Mesenchymal stem cell (in vitro differentiated cells and primary cell): ENCODE results near the gene RBM20.

ENCODE experiments used
- DNase-seq: peaks from one replicate; pipeline ENCODE4 v3.0.0-alpha.2; 2013
- H2AFZ ChIP-seq: one replicate; pipeline ENCODE4 v1.6.1; 2013; ENCODE audit warnings: low read depth, mild to moderate bottlenecking, control low read depth, inconsistent platforms, low read length, moderate library complexity
- H2AK5ac ChIP-seq: 2 replicates; pipeline ENCODE4 v1.6.1; 2013; ENCODE audit warnings: low read length, moderate library complexity, mild to moderate bottlenecking, inconsistent platforms; ENCODE audit not compliant: severe bottlenecking
- H2BK120ac ChIP-seq: one replicate; pipeline ENCODE4 v1.6.1; 2013; ENCODE audit warnings: low read depth, mild to moderate bottlenecking, inconsistent platforms, low read length, moderate library complexity
- H2BK12ac ChIP-seq, 2 experiments: one replicate each; pipeline ENCODE4 v1.6.1; 2013; ENCODE audit warnings: inconsistent platforms in 2 of 2, low read length in 2 of 2, mild to moderate bottlenecking in 2 of 2, moderate library complexity in 2 of 2, control low read depth in 1 of 2
- H2BK15ac ChIP-seq: one replicate; pipeline ENCODE4 v1.6.1; 2013; ENCODE audit warnings: mild to moderate bottlenecking, low read depth, inconsistent platforms; ENCODE audit not compliant: poor library complexity, severe bottlenecking
- H2BK5ac ChIP-seq: 2 replicates; pipeline ENCODE4 v1.6.1; 2013; ENCODE audit warnings: low read depth, mild to moderate bottlenecking, low read length, control low read depth, inconsistent platforms; ENCODE audit not compliant: poor library complexity, severe bottlenecking
- H3K14ac ChIP-seq, 2 experiments: one replicate each; pipeline ENCODE4 v1.6.1; 2013; ENCODE audit warnings: inconsistent platforms in 2 of 2, low read length in 2 of 2, control low read depth in 1 of 2, mild to moderate bottlenecking in 1 of 2, moderate library complexity in 1 of 2
- H3K18ac ChIP-seq, 2 experiments: one replicate each; pipeline ENCODE4 v1.6.1; 2013; ENCODE audit warnings: inconsistent platforms in 2 of 2, low read length in 2 of 2, control low read depth in 1 of 2, low read depth in 1 of 2, mild to moderate bottlenecking in 1 of 2
- H3K23ac ChIP-seq, 2 experiments: one replicate each; pipeline ENCODE4 v1.6.1; 2013; ENCODE audit warnings: inconsistent platforms in 2 of 2, low read length in 2 of 2, mild to moderate bottlenecking in 2 of 2, moderate library complexity in 2 of 2, control low read depth in 1 of 2
- H3K27ac ChIP-seq: 2 replicates; pipeline ENCODE4 v1.5.1; 2013; ENCODE audit warnings: mild to moderate bottlenecking, moderate library complexity, low read length, control low read depth, inconsistent platforms; ENCODE audit not compliant: poor library complexity, severe bottlenecking
- H3K27me3 ChIP-seq, 2 experiments: 2 replicates each; pipeline versions ENCODE4 v1.6.1 to v1.7.0; 2013; ENCODE audit warnings: low read length in 2 of 2, mild to moderate bottlenecking in 2 of 2, moderate library complexity in 2 of 2, control low read depth in 1 of 2, inconsistent platforms in 1 of 2; ENCODE audit not compliant: control insufficient read depth in 1 of 2, insufficient read depth in 1 of 2
- H3K36me3 ChIP-seq, 2 experiments: 2 replicates each; pipeline versions ENCODE4 v1.6.1 to v1.7.0; 2013; ENCODE audit warnings: low read length in 2 of 2, control low read depth in 1 of 2, inconsistent platforms in 1 of 2, low read depth in 1 of 2, mild to moderate bottlenecking in 1 of 2; ENCODE audit not compliant: insufficient read depth in 2 of 2, control insufficient read depth in 1 of 2
- H3K4ac ChIP-seq, 2 experiments: one replicate each; pipeline ENCODE4 v1.6.1; 2013; ENCODE audit warnings: inconsistent platforms in 2 of 2, low read length in 2 of 2, mild to moderate bottlenecking in 2 of 2, moderate library complexity in 2 of 2, control low read depth in 1 of 2, low read depth in 1 of 2
- H3K4me1 ChIP-seq: 2 replicates; pipeline ENCODE4 v1.6.1; 2013; ENCODE audit warnings: low read depth, low read length, control low read depth; ENCODE audit not compliant: control insufficient read depth, insufficient read depth
- H3K4me2 ChIP-seq: 2 replicates; pipeline ENCODE4 v1.6.1; 2013; ENCODE audit warnings: low read length, mild to moderate bottlenecking, inconsistent platforms; ENCODE audit not compliant: poor library complexity, severe bottlenecking
- H3K4me3 ChIP-seq, 2 experiments: 2 replicates each; pipeline versions ENCODE4 v1.5.1 to v1.7.0; 2013; ENCODE audit warnings: low read length in 2 of 2, mild to moderate bottlenecking in 2 of 2, control low read depth in 1 of 2, low read depth in 1 of 2; ENCODE audit not compliant: insufficient read depth in 1 of 2
- H3K79me1 ChIP-seq: replicated peaks from 2 replicates; pipeline ENCODE4 v1.6.1; 2013; ENCODE audit warnings: mild to moderate bottlenecking, control low read depth, low read length, inconsistent platforms; ENCODE audit not compliant: poor library complexity, severe bottlenecking
- H3K9ac ChIP-seq: 2 replicates; pipeline ENCODE4 v1.7.0; 2013; ENCODE audit warnings: mild to moderate bottlenecking, low read length, moderate library complexity
- H3K9me3 ChIP-seq: 2 replicates; pipeline ENCODE4 v1.7.0; 2013; ENCODE audit warnings: mild to moderate bottlenecking, low read length; ENCODE audit not compliant: control insufficient read depth
- H4K8ac ChIP-seq: one replicate; pipeline ENCODE4 v1.6.1; 2013; ENCODE audit warnings: inconsistent platforms, mild to moderate bottlenecking, low read length, moderate library complexity
- H4K91ac ChIP-seq: one replicate; pipeline ENCODE4 v1.6.1; 2013; ENCODE audit warnings: mild to moderate bottlenecking, low read length, inconsistent platforms
- WGBS: methylation state at CpG from one replicate; pipeline ENCODE4 v1.1.7; 2013; ENCODE audit warnings: mixed read lengths; 5-methylcytosine and 5-hydroxymethylcytosine counted together

Gene RBM20

DNA sequence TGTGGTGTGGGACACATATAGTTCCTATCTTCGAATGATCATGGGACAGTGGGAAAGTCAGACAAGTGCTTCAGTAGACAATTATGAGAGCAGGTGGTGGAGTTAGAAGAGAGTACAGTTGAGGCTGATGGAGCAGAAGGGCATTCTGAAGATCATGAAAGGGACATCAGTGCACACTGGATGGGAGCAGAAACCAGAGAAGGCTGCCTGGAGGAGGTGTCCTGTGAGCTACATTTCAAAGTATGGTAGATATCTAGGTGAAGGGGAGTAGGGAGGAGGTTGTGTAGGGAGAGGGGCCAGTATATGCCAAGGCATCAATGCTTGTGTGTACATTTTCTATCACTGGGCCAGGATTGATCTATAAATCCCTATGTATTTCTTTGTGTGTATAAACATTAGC, 127.3 kb downstream of the RBM20 start:
- H3K27ac ChIP-seq, result no peak overlapping the region
- no peak overlapping the region for H3K4me2 ChIP-seq
- peaks cover 1% of the 10 kb centered on the region for H3K4me1 ChIP-seq
- no peak overlapping the region for H2AFZ ChIP-seq
- H2AK5ac ChIP-seq, result no peak overlapping the region
- no peaks in the 10 kb centered on the region for H3K79me1 ChIP-seq
- no peak overlapping the region for H3K4ac ChIP-seq
- H3K9ac ChIP-seq, result no peak overlapping the region
- H2BK15ac ChIP-seq, result no peak overlapping the region
- H2BK120ac ChIP-seq, result no peak overlapping the region
- H2BK12ac ChIP-seq, result no peak overlapping the region
- no peak overlapping the region for H3K14ac ChIP-seq
- H3K23ac ChIP-seq, result no peak overlapping the region
- no peak for DNase-seq
- WGBS, result 98% methylated on average over 1 of the region's 1 CpG
- peaks cover 0 to 6% of the 10 kb centered on the region in 2 experiments for H3K27me3 ChIP-seq
- H3K18ac ChIP-seq, result no peak overlapping the region
- H3K4me3 ChIP-seq, result no peak overlapping the region
- no peaks in the 10 kb centered on the region for H3K9me3 ChIP-seq
- H4K8ac ChIP-seq, result no peak overlapping the region
- no peaks in the 10 kb centered on the region for H3K36me3 ChIP-seq
- H4K91ac ChIP-seq, result no peak overlapping the region
- H2BK5ac ChIP-seq, result no peak overlapping the region

- no peak overlapping the region for H3K27ac ChIP-seq
- no peak for DNase-seq
- H3K23ac ChIP-seq, result no peak overlapping the region
- no peak overlapping the region for H2BK120ac ChIP-seq
- no peak overlapping the region for H3K9ac ChIP-seq
- no peak overlapping the region for H2BK12ac ChIP-seq
- no peak overlapping the region for H2BK5ac ChIP-seq
- H3K4me2 ChIP-seq, result no peak overlapping the region
- no peak overlapping the region for H2AFZ ChIP-seq
- peaks cover 0 to 8% of the 10 kb centered on the region in 2 experiments for H3K27me3 ChIP-seq
- H4K8ac ChIP-seq, result no peak overlapping the region
- H3K4me1 ChIP-seq, result peaks cover 1% of the 10 kb centered on the region
- no peak overlapping the region for H3K4me3 ChIP-seq
- no peak overlapping the region for H3K14ac ChIP-seq
- H4K91ac ChIP-seq, result no peak overlapping the region
- no peak overlapping the region for H3K4ac ChIP-seq
- no peak overlapping the region for H2AK5ac ChIP-seq
- 96% methylated on average over 3 of the region's 4 CpGs for WGBS
- no peaks in the 10 kb centered on the region for H3K9me3 ChIP-seq
- H3K36me3 ChIP-seq, result no peaks in the 10 kb centered on the region
- no peak overlapping the region for H3K18ac ChIP-seq
- H3K79me1 ChIP-seq, result no peaks in the 10 kb centered on the region
- no peak overlapping the region for H2BK15ac ChIP-seq
These were observed 127.9 kb downstream of the RBM20 start for GRCh38 chr10:110771991-110772390.

DNA sequence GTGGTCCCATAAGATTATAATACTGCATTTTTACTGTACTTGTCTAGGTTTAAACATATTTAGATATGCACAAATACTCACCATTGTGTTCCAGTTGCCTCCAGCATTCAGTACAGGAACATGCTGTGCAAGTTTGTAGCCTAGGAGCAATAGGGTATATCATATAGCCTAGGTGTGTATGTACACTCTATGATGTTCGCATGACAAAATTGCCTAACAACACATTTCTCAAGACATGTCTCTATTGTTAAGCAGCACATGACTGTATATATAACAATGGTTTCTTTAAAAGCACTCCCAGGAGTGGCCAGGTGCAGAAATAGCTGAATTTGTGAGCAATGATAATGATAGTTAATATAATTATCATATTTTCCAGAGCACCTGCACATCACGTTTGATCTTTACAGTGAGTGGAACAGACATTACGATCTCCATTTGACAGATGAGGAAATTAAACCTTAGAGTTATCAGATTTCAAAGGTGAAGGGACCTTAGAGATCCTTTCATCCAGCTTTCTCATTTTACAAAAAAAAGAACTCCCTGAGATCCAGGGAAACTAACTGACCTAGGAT, 128.4 kb downstream of the RBM20 start:
- no peak overlapping the region for H2BK5ac ChIP-seq
- peaks cover 1% of the 10 kb centered on the region for H3K4me1 ChIP-seq
- H4K91ac ChIP-seq, result no peak overlapping the region
- no peak overlapping the region for H3K4me3 ChIP-seq
- H3K4me2 ChIP-seq, result no peak overlapping the region
- H3K9me3 ChIP-seq, result no peaks in the 10 kb centered on the region
- H3K14ac ChIP-seq, result no peak overlapping the region
- no peak overlapping the region for H2BK12ac ChIP-seq
- no peak overlapping the region for H3K18ac ChIP-seq
- no peak overlapping the region for H3K27ac ChIP-seq
- no peaks in the 10 kb centered on the region for H3K36me3 ChIP-seq
- no peak overlapping the region for H4K8ac ChIP-seq
- H2AK5ac ChIP-seq, result no peak overlapping the region
- no peak for DNase-seq
- H2BK120ac ChIP-seq, result no peak overlapping the region
- 100% methylated on average over 2 of the region's 3 CpGs for WGBS
- H3K23ac ChIP-seq, result no peak overlapping the region
- no peaks in the 10 kb centered on the region for H3K79me1 ChIP-seq
- H2BK15ac ChIP-seq, result no peak overlapping the region
- peaks cover 0 to 13% of the 10 kb centered on the region in 2 experiments for H3K27me3 ChIP-seq
- H3K9ac ChIP-seq, result no peak overlapping the region
- H2AFZ ChIP-seq, result no peak overlapping the region
- H3K4ac ChIP-seq, result no peak overlapping the region

GRCh38 chr10:110773693-110774068, 129.5 kb downstream of the RBM20 start:
- no peak overlapping the region for H3K23ac ChIP-seq
- no peak for DNase-seq
- no peaks in the 10 kb centered on the region for H3K9me3 ChIP-seq
- no peak overlapping the region for H4K8ac ChIP-seq
- H2AK5ac ChIP-seq, result no peak overlapping the region
- no peak overlapping the region for H3K18ac ChIP-seq
- no peak overlapping the region for H3K4ac ChIP-seq
- H2BK120ac ChIP-seq, result no peak overlapping the region
- WGBS, result 94% methylated on average over 6 of the region's 7 CpGs
- H3K4me2 ChIP-seq, result no peak overlapping the region
- H3K79me1 ChIP-seq, result no peaks in the 10 kb centered on the region
- no peak overlapping the region for H2AFZ ChIP-seq
- H3K14ac ChIP-seq, result no peak overlapping the region
- no peaks in the 10 kb centered on the region for H3K36me3 ChIP-seq
- H2BK15ac ChIP-seq, result no peak overlapping the region
- H3K27ac ChIP-seq, result no peak overlapping the region
- peaks cover 5 to 22% of the 10 kb centered on the region in 2 experiments for H3K27me3 ChIP-seq
- peaks cover 1% of the 10 kb centered on the region for H3K4me1 ChIP-seq
- H2BK5ac ChIP-seq, result no peak overlapping the region
- H3K4me3 ChIP-seq, result no peak overlapping the region
- peak overlapping the region; percentile 37 for H3K9ac ChIP-seq
- H2BK12ac ChIP-seq, result no peak overlapping the region
- no peak overlapping the region for H4K91ac ChIP-seq
